Brain microvascular endothelial cell (primary cell): ENCODE data around the gene MYD88.

ENCODE experiments used
- DNase-seq: peaks from one replicate; pipeline ENCODE4 v3.0.0-alpha.2; 2020
- H3K27ac ChIP-seq: fragments of 250-450 bp; sonication (Bioruptor Pico); 2 replicates; pipeline ENCODE4 v1.5.1; 2020; ENCODE audit warnings: mild to moderate bottlenecking, moderate library complexity
- H3K27me3 ChIP-seq: fragments of 250-450 bp; sonication (Bioruptor Pico); replicated peaks from 2 replicates; pipeline ENCODE4 v1.5.1; 2020; ENCODE audit warnings: mild to moderate bottlenecking
- H3K36me3 ChIP-seq: fragments of 250-450 bp; sonication (Bioruptor Pico); replicated peaks from 2 replicates; pipeline ENCODE4 v1.5.1; 2020; ENCODE audit warnings: mild to moderate bottlenecking
- H3K4me3 ChIP-seq: 2 replicates; pipeline ENCODE4 v1.5.1; 2011; ENCODE audit warnings: low read depth, mild to moderate bottlenecking, control low read depth, low read length, moderate library complexity
- in situ Hi-C: cut with HindIII; loops from 2 replicates; pipeline ENCODE4 v1.10.0; 2017; ENCODE audit warnings: low sequenced_read_pairs, low pct_ligation_motif_present
- TF ChIP-seq, protein P1 (sequence below): IDR thresholded peaks from 2 replicates; pipeline ENCODE4 v1.5.1; 2011; ENCODE audit warnings: low read depth, mild to moderate bottlenecking, moderate library complexity, low read length, control low read depth, inconsistent platforms; ENCODE audit errors: missing control alignments

MYD88 gene

DNA sequence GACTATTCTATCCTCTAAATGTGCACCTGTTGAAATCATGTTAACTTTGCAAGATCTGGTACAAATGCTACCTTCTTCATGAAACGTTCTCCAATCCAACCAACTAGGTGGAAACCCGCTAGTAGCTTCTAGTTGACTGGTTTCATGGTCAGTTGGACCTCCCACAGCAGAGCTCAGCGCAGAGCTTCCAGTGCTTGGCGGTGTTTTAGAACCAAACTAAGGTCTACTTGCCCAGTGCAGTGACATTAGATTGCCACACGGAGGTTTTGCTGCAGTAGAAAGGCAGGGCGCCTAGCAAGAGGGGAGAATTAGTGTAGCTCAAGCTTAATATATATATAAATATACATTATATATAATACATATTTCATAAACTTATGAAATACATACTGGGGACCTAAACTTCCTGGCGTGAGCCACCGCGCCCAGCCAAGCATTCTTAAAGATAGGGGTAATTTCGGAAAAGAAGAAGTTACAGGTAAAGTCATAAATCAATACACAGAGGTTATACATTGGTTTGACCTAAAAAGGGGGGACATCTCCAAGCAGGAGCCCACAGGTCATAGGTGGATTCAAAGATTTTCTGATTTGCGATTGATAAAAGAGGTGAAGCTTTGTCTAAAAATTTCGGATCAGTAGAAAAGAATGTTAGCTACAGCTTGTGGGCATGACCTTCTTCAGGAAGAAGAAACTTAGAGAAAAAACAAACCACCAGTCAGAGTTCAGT is 24.8 kb downstream of the MYD88 start:
- Histone ChIP-seq H3K4me3 (no peak overlapping the region), H3K27me3 (no peaks in the 10 kb centered on the region), H3K36me3 (no peaks in the 10 kb centered on the region), H3K27ac (no peak overlapping the region)
- no peak for DNase-seq
- in situ Hi-C loops = no loop called here
- TF ChIP-seq, protein P1, sequence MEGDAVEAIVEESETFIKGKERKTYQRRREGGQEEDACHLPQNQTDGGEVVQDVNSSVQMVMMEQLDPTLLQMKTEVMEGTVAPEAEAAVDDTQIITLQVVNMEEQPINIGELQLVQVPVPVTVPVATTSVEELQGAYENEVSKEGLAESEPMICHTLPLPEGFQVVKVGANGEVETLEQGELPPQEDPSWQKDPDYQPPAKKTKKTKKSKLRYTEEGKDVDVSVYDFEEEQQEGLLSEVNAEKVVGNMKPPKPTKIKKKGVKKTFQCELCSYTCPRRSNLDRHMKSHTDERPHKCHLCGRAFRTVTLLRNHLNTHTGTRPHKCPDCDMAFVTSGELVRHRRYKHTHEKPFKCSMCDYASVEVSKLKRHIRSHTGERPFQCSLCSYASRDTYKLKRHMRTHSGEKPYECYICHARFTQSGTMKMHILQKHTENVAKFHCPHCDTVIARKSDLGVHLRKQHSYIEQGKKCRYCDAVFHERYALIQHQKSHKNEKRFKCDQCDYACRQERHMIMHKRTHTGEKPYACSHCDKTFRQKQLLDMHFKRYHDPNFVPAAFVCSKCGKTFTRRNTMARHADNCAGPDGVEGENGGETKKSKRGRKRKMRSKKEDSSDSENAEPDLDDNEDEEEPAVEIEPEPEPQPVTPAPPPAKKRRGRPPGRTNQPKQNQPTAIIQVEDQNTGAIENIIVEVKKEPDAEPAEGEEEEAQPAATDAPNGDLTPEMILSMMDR = peak; percentile 43

DNA sequence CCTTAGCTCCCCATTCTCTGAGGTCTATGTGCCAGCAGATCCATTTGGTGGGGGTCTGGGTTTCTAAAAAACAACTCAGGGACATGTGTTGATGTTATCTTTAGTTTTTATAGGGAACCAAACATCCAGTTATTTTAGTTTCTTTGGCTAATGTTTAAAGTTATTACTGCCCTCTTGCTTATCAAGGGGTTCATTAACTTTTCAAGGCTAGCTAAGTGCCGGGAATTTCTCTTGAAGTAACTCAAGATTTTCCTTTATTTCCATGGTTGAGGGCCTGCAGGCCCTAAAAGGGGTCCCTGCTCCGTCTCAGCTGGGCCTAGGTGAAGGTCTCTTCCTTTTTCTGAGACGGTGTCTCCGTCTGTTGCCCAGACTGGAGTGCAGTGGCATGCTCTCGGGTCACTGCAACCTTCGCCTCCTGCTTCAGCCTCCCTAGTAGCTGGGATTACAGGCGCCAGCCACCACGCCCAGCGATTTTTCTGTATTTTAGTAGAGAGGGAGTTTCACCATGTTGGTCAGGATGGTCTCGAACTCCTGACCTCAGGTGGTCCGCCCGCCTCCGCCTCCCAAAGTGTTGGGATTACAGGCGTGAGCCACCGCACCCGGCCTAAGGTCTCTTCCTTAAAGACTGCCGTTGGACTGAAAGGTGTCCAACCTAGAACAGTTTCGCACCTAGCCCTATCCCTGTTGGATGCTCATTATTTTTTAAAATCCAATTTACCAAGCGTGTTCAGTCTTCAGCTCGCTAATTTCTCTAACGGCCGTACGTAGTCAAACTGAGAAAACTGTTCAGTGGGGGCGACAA is 25.6 kb downstream of the MYD88 start:
- DNase-seq = no peak
- Histone ChIP-seq H3K27ac (peak overlapping the region; percentile 99), H3K4me3 (peak overlapping the region; percentile 84), H3K36me3 (no peaks in the 10 kb centered on the region), H3K27me3 (no peaks in the 10 kb centered on the region)
- TF ChIP-seq, protein P1 = no peak
- in situ Hi-C loops = no loop called here

DNA sequence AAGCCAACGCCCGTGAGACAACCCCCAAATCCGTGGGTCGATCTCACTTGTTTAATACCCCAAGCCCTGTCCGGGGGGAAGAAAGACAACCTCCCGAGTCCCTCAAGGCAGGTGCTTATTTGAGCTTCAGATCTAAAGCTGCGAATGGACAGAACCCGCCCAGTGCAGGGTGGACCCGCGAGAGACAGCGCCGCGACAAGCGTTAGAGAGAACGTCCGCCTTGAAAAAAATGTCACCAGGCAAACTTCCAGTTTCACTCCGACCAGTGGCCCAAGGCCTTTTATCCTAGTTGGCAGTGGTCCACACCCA is 26.1 kb downstream of the MYD88 start:
- TF ChIP-seq, protein P1 = peak; percentile 4
- in situ Hi-C loops = no loop called here
- no peaks in the 10 kb centered on the region for H3K36me3 ChIP-seq
- peak overlapping the region; percentile 84 for H3K4me3 ChIP-seq
- H3K27me3 ChIP-seq = no peaks in the 10 kb centered on the region
- DNase-seq = no peak
- peak overlapping the region; percentile 99 for H3K27ac ChIP-seq

DNA sequence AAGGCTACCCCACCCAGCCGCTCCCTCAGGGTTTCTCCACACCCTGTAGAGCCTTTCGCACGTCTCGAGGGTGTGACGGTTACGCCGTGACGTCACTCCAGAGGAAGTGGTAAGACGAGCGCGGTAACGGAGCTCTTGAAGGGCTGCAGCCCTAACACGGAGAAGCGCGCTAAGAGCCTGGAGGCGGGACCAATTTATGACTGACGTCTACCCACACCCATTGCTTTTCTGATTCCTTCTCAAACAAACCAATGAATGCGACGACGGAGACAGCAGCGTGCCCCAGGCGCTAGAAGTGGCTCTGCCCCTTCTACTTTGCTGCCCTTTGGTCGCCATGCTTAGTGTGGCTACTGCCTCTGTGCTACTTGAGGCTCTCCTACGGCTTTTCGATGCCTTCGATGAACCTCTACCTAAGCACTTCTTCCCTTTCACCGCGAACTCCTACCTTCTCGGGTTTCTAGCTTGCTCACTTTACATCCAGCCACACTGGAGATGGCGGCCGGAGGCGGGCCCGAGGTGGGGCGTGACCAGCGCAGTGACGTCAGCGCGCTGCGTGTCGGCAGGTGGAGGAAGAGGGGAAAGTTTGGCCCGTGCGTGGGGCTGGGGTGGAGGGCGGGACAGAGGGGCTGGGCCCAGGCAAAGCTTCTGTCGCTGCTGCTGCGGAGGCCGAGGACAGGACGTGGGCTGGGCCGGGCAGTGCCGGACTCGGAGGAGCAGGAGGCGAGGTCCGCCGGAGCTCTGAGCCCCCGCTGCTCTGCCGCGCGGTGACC is 26.7 kb downstream of the MYD88 start, which contains the start of gene OXSR1:
Gene OXSR1, plus strand, starts transcription at position 586 of the 770 bp plus-strand sequence. CDS start 340 bp downstream, outside the sequence.
- TF ChIP-seq, protein P1 = no peak
- DNase-seq = peak; percentile 100
- Histone ChIP-seq H3K27ac (peak within 1 kb of the TSS; percentile 99), H3K4me3 (peak within 1 kb of the TSS; percentile 84), H3K27me3 (no peaks in the 10 kb centered on the region), H3K36me3 (no peaks in the 10 kb centered on the region)
- in situ Hi-C loops = no loop called here

DNA sequence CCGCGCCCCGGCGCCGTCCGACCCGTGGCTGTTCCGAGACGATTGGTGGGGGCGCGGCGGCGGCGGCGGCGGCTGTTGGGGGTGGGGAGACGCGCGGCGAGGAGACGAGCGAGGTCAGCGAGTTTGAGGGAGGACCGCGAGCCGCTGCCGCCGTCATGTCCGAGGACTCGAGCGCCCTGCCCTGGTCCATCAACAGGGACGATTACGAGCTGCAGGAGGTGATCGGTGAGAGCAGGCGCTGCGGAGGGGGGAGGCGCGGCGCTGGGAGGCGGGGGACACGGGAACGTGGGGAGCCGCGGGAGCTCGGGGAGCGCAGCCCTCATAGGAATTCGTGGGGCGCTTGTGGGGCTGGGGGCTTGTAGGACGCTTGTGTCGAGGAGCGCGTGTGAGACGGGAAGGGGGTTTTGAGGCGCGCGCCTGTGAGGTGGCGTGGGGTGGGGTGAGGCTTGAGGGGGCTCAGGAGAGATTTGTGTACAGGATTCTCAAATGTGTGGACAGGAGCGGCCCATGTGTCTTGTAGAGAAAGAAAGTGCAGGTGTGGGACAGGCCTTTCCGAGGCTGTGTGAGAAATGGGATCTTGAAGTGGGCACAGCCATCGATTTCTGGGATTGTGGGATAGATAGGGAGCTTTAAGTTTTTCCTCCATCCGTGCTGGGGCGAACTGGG is 27.4 kb downstream of the MYD88 start:
- TF ChIP-seq, protein P1 = no peak
- Histone ChIP-seq H3K36me3 (no peaks in the 10 kb centered on the region), H3K27ac (peak overlapping the region; percentile 99), H3K4me3 (peak overlapping the region; percentile 84), H3K27me3 (no peaks in the 10 kb centered on the region)
- in situ Hi-C loops = no loop called here
- DNase-seq = peak; percentile 43
